Myocyte (in vitro differentiated cells): Measurements from ENCODE around the gene P2RY1. TPM values are rescaled to one million over a fixed set of nuclear protein-coding genes. Genes with fewer than 3 reads are reported as not detected.
"Not testable (repeated sequence)": the region's sequence is repeated elsewhere in the genome, so short reads cannot be mapped to it uniquely, and the experiment has no call there.

Experiments
- DNase-seq: peaks from one replicate; pipeline ENCODE4 v3.0.0-alpha.2; 2012; ENCODE audit warnings: low read depth
- total RNA-seq: library from RNA; depleted of rRNA; stranded (reverse); fragments of >200 nt; gene quantifications from 2 replicates; pipeline ENCODE4 v1.2.3, GENCODE V29; 2014

Gene P2RY1
- total RNA-seq, 1 donor from 2014 or later = not detected

DNA sequence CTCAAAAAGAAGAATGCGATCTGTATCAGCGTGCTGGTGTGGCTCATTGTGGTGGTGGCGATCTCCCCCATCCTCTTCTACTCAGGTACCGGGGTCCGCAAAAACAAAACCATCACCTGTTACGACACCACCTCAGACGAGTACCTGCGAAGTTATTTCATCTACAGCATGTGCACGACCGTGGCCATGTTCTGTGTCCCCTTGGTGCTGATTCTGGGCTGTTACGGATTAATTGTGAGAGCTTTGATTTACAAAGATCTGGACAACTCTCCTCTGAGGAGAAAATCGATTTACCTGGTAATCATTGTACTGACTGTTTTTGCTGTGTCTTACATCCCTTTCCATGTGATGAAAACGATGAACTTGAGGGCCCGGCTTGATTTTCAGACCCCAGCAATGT, 1.3 kb downstream of the P2RY1 start:
- no peak for DNase-seq

DNA sequence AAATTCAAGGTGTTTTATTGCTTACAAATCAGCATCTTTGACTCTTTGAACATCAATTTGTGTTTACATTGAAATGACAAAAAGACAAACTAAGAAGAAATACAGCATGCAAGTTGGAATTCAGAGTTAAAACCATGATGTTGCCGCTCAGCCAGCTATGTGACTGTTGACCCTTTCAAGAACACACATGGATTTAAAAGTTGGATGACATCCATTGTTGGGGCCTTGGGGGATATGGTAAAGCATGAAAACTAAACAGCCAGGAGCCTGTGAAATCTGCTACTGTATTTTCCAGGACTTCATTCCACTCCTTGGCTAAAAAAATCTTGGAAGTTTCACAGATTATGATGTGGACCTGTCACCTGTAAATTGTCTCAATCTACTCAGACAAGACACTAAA, 4.6 kb downstream of the P2RY1 start:
- no peak for DNase-seq

DNA sequence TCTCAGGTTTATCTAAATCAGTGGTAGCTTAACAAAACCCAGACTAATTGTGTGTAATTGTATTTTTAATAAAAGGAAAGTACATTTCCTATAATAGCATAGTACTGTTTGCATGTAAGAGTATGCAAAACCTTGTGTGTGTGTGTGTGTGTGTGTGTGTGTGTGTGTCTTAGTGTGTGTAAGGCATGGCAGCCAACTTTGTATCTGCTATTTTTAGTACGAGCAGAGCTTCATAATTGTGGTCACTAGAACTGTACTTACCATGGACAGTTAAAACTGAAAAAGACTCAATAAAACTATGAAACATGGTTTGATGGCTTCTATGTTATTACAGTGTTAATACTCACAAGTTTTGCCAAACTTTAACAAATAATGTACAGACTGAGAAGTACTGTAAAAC, 6.2 kb downstream of the P2RY1 start:
- DNase-seq = peak; percentile 22

DNA sequence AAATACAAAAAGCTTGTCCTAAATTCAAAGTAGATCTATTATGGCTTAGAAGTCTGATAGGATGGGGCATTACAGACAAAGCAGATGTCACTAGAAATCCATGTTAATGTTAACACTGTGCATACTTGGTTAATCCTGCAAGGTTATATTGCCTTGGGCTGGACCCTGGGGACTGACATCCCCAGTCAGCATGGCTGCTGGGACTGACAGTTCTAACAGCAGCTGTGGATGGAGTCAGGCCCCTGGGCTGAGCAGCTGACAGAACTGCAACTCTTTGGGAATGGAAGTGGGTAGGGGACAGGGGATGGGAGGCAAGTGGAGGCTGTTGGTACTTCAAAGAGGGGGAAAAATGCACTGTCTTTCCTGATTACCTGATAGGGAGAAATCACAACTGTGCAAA, 7.5 kb downstream of the P2RY1 start:
- DNase-seq = peak; percentile 18

DNA sequence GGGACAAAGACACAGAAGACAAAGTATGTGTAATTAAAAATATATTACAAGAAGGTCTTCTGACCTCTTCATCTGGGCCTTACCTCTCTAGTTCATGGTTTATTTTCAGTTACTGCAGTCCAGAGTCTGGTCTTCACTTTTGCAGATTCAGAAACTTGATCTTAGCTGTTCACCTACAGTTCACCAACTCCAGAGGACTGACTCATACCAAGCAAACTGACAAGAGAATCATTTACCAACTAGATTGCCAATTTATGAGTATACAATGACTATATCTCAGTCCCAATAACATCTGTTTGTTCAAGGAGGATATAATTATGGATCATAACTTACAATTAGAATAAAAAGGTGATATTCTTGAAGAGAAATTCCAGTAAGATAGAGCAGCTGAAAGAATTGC, 9.0 kb downstream of the P2RY1 start:
- no peak for DNase-seq

DNA sequence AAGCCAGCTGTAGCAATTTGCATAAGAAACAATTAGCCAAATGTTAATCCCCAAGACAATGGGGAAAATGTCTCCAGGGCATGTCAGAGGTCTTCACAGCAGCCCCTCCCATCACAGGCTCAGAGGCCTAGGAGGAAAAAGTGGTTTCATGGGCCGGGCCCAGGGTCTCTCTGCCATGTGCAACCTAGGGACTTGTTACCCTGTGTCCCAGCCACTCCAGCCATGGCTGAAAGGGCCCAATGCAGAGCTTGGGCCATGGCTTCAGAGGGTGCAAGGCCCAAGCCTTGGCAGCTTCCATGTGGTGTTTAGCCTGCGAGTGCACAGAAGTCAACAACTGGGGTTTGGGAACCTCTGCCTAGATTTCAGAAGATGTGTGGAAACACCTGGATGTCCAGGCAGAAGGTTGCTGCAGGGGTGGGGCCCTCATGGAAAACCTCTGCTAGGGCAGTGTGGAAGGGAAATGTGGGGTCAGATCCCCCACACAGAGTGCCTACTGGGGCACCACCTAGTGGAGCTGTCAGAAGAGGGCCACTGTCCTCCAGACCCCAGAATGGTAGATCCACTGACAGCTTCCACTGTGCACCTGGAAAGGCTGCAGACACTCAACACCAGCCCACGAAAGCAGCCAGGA, 11.8 kb downstream of the P2RY1 start:
- not testable (repeated sequence) for DNase-seq

DNA sequence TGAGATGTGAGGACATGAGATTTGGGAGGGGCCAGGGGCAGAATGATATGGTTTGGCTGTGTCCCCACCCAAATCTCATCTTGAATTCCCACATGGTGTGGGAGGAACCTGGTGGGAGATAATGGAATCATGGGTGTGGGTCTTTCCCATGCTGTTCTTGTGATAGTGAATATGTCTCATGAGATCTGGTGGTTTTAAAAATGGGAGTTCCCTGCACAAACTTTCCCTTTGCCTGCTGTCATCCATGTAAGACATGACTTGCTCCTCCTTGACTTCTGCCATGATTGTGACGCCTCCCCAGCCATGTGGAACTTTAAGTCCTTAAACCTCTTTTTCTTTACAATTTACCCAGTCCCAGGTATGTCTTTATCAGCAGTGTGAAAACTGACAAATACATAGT, 12.7 kb downstream of the P2RY1 start:
- DNase-seq = not testable (repeated sequence)

DNA sequence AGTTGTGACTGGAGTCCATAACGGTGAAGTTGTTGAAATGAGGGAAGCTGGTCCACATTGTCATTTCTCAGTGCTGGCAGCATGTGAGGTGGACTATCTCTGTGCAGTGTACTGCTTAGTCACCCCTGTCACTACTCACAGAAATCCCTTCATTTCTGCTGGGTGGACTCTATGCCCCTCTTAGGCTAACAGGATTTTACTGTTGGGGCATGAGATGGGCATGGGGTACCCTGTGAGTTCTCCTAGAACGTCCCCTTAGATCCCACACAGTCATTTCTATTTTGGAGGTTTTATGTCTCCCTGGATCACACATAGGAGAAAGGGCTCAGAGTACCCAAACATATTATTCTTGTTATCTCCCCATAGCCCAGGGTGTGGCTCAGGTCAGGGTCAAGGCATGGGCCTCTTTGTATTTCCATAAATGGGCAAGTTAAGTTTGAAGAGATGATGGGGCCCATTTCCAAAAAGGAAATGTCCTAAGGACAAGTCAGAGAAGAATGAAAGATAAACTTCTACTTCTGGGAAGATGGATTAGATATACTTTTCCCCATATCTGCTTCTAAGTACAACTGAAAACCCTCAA, 15.2 kb downstream of the P2RY1 start:
- no peak for DNase-seq

DNA sequence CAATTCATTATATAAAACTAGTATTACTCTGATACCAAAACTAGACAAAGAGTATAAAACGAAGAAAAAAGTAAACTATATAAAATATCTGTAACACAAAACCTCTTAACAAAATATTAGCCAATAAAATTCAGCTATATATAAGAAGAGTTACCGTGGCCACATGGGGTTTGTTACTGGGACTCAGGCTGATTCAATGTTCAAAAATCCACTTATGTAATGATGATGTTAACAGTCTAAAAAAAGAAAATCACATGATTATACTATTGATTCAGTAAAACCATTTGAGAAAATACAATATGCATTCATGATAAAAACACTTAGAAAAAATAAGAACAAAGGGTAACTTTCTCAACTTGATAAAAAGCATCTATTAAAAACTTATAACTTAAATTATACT, 18.3 kb downstream of the P2RY1 start:
- no peak for DNase-seq

DNA sequence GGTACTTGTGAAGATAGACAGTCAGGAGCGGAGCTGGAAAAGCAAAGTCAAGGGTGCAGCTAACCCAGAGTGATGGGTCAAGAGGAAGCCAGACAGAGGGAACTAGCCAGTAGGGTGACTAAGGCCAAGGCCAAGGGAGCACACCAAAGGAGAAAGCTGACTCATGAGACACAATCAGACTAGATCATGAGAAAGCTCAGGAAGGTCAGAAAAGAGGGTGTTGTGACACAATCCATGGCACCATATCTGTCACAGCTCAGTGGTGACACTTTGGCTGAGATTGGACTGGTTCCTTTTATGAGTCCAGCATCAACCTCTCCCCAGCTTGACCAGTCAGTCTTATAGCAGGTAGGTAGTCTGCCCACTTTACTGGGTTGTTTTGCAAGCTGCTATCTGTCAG, 22.2 kb downstream of the P2RY1 start:
- DNase-seq = no peak

DNA sequence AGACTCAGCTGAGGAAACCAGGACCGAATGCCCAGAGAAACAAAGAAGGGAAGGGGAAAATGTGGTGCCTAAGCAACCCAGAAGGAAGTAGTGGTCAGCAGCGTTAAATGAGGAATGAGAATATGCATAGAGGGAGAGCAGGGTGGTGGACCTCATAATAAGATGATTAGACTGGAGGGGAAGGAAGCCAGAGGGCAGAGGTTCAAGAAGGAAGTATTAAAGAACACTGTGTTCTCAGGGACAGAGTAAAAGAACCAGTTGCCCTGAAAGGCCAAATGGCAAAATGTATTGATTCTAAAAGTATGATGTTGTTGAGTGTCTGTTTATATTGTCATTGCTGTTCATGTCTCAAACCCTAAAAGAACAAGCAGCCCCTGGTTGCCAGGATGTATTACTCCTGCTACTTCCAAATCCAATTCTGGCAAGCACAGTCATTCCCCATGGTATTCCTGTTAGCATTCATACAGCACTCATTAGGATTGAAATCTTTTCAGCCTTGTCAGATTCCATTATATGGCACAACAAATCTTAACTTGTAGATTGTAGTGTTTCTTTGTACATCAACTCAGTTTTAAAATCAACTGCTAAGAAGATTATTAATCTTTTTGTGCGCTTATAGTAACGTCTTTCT, 23.4 kb downstream of the P2RY1 start:
- no peak for DNase-seq

DNA sequence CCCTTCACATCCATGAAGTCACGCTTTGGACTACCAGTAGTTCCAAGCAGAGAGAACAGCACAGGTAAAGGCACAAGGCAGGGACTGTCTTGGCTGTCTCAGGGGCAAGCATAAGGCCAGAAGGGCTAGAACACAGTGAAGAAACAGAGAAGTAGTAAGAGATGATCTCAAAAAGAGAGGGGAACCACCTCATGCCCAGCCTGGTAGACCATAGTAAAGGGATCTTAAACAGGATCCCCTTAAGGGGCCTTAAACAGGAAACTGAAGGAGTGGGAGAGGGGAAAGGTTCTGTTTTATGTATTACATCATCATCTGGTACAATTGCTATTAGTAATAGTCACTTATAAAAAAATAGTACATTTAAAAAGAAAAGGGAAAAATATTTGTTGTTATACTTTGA, 25.8 kb downstream of the P2RY1 start:
- no peak for DNase-seq

DNA sequence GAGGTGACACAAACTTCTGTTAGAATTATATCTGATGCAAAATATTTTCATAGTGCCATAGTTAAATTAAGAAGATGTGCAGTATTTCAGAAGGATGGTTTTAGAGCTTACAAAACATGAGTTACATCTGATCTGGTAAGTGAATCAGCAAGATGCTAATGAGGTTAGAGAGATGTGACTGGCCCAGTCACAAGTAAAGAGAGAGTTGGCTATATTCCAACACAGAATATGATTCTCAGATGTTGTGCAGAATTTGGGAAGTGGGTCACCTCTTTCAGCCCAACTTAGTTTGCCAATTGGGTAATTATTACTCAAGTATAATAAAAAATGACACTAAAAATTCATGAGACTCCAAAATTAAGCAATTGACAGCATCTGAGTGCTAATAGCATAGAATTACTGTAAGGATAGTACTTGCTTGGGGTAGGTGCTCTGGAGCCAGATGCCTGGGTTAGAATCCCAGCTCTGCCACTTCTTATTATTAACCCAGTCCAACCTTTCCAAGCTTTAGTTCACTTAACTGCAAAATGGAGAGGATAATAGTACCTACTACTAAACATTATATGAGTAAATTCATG, 30.8 kb downstream of the P2RY1 start:
- no peak for DNase-seq

DNA sequence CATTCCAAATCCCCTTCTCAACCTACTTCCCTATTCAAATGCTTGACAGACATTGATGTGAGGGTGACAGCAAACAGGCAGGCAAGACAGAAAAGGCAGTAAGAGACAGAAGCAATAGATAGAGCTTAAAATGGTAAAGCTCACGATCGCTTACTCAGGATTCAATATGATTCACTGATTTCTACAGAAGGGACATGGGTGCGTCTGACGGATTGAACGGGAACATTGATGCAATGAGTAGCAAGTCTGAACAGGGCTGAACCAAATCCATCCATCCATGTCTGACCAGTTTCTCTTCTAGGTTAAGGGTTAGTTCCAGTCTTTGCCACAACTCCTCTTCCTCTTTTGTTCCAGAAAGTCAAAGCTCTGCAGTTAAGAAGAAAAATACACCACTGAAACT, 35.1 kb downstream of the P2RY1 start:
- no peak for DNase-seq

DNA sequence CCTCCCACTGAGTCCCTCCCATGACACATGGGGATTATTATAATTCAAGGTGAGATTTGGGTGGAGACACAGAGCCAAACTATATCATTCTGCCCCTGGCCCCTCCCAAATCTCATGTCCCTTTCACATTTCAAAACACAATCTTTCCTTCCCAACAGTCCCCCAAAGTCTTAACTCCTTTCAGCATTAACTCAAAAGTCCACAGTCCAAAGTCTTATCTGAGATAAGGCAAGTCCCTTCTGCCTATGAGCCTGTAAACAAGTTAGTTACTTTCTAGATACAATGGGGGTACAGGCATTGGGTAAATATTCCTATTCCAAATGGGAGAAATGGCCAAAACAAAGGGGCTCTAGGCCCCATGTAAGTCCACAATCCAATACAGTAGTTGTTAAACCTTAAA, 38.4 kb downstream of the P2RY1 start:
- not testable (repeated sequence) for DNase-seq

DNA sequence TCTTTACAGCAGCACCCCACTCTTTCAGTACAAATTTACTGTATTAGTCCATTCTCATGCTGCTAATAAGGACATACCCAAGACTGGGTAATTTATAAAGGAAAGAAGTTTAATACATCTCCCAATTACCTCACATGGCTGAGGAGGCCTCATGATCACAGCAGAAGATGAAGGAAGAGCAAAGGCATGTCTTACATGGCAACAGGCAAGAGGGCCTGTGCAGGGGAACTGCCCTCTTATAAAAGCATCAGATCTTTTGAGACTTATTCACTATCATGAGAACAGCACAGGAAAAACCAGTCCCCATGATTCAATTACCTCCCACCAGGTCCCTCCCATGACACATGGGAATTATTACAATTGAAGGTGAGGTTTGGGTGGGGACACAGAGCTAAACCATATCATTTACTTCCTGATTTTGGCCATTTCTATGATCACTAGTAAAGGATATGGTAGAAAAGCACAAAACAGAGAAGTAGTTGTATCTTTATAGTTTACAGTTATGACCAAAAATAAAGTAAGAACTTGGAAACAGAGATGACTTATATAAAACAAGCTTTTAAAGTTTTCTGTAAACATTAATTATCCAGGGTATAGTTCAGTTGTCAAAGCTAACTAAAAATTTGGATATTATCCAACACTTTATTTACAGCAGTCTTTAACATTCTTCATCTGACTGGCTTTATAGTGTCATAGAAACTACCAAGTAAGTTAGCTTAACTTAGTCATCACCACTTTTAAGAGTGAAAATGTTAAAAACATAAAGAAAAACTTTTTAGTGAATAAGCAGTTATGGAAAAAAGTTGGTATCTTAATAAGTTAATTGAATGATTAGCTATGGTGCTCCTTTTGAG, 40.2 kb downstream of the P2RY1 start:
- no peak for DNase-seq

DNA sequence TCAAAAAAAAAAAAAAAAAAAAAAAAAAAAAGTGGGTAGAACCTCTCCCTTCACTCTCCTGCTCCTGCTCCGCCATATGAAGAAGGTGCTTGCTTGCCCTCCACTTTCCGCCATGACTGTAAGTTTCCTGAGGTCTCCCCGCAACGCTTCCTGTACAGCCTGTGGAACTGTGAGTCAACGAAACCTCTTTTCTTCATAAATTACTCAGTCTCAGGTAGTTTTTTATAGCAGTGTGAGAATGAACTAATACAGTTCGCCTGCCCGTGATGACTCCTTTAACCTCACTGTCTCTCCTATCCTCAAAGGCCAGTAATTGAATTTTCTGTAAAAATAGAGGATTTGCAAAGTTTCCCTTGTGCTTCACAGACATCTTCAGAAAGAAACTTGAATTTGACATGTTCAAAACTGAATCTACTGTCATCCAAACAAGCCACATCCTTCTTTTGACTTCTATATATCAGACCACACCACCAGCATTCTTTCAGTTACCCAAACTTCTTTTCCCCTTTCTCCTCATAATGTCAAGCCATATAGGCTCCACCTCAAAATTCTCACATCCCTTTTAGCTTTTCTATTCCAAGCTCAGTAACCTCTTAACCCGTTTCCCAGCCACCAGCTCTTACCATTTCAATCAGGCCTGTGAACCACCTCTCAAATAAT, 44.3 kb downstream of the P2RY1 start:
- no peak for DNase-seq

DNA sequence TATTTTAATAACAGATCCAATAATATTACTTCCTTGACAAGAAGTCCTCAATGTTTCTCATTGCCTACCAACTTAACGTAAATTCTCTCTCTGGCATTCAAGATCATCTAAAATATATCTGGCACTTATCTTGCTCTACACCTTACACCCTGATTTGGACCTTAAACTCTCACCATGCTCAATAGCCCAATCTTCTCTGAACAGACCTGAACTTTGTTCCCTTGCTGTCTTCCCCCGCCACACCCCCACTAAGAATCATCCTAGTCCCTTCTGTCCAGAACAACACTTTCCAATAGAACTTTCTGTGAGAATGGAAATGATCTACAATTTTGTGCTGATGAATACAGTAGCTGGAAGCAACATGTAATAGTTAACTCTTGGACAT, 44.9 kb downstream of the P2RY1 start:
- no peak for DNase-seq

DNA sequence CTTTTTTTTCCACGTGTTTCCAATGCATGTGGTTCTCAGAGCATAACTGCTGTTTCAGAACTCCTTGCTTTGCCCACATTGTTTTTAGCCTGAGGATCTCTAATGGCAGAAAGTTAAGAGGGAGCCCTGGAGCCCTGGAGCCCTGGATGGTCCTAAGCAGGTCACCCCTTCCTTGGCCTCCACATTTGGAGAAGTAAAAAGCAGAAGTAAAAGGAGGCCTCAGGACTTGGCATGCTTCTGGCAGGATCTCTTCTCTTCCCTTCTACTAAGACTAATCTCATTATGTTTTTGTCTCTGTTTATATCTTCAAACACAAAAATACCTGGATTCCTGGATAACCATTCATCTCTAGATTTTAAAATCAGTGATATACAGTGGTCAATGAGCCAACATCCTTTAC, 50.1 kb downstream of the P2RY1 start:
- no peak for DNase-seq
